Smooth muscle cell of the brain vasculature (primary cell): ENCODE measurements around the gene MAP6.

ENCODE experiments used
- DNase-seq: peaks from one replicate; pipeline ENCODE4 v3.0.0-alpha.2; 2012; ENCODE audit warnings: low read depth, low spot score

MAP6 gene

DNA sequence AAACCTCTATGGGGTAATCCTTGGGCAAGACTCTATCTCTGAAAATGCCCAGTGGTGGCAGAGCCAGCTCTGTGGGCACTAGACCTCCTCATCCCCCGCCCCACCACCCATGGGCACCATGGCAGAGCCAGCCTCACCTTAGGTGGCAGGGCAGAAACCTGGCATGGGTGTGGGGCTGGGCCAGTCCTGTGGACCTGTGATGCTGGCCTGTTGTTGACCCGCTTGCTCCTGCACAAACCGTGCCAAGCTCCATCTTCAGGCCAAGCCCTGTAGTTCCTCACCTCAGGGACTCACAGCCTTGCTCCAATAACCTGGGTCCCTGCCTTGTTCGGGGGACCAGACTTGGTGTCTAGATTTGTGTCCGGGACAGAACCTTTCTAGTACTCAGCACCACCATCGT, 115.7 kb downstream of the MAP6 start:
- DNase-seq, result no peak

DNA sequence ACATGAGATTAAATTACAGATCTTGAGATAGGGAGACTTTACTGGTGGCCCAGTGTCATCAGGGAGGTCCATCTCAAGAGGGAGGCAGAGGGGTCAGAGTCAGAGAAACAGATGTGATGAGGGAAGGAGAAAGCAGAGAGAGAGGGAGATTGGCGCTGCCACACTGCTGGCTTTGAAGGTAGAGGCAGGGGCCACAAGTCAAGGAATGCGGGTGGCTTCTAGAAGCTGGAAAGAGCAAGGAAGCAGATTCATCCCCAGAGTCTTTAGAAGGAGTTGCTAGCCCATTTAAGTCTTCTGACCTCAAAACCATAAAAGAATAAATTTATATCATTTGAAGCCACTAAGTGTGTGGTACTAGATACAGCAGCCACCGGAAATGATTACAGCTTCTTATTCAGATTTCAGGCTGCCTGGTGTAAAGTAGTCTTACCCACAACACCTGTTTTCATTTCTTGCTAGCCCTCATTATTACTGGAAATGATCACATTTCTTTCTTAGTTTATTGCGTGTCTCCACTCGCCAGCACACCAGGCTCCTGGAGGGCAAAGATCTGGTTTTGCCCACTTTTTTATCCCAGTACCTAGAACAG, 119.4 kb downstream of the MAP6 start:
- DNase-seq, result no peak

- no peak for DNase-seq
Observed at GRCh38 chr11:75548595-75549272, 120.1 kb downstream of the MAP6 start.

GRCh38 chr11:75547617-75548058, 121.2 kb downstream of the MAP6 start:
- DNase-seq, result peak; percentile 49

GRCh38 chr11:75547177-75547576, 121.7 kb downstream of the MAP6 start:
- DNase-seq, result no peak

- DNase-seq, result no peak
Observed at GRCh38 chr11:75543806-75544205, 125.0 kb downstream of the MAP6 start.

DNA sequence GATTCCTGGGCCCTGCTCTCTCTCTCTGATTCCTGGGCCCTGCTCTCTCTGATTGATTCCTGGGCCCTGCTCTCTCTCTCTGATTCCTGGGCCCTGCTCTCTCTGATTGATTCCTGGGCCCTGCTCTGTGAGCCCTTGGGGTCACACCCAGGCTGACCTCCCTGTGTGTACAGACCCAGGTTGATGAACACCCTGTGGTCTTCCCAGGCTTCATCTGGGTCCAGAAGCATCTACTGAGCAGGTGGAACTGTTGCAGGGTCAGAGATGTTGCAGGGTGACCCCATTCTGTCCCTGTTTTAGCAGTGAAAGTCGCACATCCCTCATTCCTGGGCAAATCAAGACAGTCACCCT, 126.8 kb downstream of the MAP6 start:
- DNase-seq, result no peak

DNA sequence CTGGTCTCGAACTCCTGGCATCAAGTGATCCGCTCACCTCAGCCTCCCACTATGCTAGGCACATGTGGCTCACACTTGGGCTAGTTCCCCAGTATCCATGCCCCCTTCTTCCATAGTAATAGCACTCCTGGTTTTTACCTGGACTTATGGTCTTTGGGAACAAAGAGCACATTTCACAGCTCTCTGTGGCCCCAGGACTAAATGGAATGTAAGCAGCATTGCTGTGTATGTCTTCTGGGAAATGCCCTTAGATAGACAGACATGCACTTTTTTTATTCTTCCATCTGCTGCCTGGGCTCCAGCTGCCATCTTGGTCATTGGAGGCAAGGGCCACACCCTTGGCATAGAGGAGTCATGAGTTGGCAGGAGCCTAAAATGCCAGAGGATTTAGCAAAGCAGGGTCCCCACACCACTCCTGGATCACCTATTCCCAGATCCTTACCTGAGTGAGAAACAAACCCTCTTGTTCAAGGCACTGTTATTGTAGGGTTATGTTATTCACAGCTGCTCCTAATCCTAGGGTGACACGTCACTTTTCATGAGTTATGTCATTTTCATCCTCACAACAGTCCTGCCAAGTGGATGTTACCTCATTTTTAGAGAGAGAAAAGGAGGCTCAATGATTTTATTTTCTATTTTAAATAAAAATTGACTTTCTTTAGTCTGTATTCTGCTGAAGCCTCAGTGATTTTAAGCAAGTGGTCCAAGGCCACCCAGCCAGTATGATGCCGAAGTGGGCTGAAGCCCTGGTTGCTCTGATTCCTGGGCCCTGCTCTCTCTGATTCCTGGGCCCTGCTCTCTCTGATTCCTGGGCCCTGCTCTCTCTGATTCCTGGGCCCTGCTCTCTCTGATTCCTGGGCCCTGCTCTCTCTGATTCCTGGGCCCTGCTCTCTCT, 127.4 kb downstream of the MAP6 start:
- DNase-seq, result no peak

DNA sequence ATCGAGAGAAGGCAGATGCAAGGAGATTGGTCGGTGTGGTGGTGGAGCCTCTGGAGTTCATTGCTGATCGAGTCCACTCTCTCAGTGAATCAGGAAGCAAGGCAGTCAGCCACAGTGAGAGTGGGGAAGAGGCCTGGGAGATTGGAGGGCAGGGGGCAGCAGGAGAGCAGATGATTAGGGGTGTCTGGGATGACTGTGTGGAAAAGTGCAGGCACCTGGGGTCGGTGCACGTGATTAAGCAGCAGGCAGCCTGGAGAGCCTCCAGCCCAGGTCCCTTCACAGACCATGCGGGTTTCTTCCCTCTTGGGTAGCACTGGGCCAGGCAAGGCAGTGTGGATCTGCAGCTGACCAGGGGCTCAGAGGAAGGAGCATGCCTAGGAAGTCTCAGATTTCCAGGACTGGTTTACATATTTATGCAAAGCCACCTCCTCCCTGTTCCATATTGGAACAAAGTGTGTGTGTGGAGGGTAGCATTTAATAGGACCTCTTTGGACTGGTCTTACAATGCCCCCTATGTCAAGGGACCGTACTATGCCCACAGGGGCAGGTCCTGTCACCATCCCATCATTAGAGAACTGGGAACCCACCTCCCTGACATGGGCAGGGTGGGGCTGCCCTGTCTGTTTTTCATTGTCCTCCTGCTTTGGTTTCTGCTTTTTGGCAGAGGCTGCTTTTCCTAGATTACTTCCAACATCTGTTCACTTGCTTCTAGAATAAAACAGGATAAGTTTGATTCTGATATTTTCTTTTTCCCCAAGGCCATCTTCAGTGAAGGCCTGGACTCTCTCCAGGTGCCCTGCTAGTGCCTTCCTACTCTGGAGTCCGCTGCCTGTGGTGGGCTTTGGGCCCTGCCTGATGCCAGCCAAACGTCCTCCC, 129.1 kb downstream of the MAP6 start:
- no peak for DNase-seq

DNA sequence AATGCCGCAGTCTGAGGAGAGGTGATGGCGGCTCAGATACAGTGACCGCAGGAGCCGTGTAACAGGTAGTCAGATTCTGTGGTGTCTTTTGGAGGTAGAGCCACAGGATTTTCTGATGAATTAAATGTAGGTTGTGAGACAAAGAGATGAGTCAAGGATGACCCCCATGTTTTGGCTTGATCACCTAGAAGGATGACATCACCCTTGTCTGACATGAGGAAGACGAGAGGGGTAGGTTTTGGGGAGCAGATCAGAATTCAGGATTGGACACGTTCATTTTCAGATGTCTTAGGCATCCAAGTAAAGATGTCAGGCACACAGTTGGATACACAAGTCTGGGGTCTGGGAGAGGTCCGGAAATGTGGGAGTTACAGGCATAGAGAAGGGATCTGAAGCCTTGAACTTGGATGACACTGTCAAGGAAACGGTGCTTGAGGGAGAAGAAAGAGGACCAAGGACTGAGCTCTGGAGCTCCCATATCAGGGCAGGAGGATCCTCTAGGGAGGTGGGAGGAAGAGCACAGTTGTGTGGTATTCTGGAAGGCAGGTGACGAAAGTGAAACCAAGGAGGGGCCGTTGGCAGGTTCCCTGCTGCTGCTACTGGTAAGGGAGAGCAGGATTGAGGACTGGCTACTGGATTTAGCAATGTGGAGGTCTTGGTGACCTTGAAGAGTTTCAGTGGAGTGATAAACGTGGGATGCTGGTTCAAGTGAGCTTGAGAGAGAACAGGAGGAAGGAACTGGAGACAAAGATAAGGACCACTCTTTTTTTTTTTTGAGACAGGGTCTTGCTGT, 130.5 kb downstream of the MAP6 start:
- DNase-seq, result no peak

GRCh38 chr11:75537740-75538139, 131.1 kb downstream of the MAP6 start:
- no peak for DNase-seq
